Peyer's patch (tissue), 4 donors: ENCODE results near the gene PADI2.

Source experiments
- POLR2A ChIP-seq, 2 donors: fragments of 450-650 bp; IDR thresholded peaks; one replicate each; pipeline ENCODE4 v1.5.1; 2017; ENCODE audit warnings: antibody characterized with exemption in 2 of 2, mild to moderate bottlenecking in 2 of 2, moderate library complexity in 2 of 2
- TF ChIP-seq, protein P1 (sequence below), 6 experiments: fragments of 450-650 bp in 4 of 6; fragments of 200-600 bp in 2 of 6; sonication (generic) in 1 of 6; IDR thresholded peaks; one replicate each; pipeline ENCODE4 v1.5.1; 2017 to 2019; ENCODE audit warnings: antibody characterized with exemption in 6 of 6, mild to moderate bottlenecking in 3 of 6, moderate library complexity in 1 of 6

DNA sequence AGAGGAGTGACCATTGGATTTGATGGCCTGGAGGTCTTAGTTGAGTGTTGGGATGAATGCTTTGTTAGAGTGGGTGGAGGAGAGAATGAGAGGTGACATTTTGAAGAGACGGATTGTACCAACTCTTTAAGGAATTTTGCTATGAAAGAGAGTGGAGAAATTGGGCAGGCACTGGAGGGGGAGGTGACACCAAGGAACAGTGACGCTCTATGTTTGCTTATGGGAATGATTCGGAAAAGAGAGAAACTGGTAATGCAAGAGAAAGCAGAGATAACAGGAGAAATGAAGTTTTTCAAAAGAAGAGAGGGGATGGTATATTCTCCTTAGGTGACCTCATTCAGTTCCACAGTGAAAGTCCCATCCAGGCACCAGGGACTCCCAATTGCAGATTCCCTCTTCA, 24.5 kb upstream of the PADI2 start:
- no peak for TF ChIP-seq POLR2A (IDR thresholded peaks at IDR 0.05)
- TF ChIP-seq, protein P1, sequence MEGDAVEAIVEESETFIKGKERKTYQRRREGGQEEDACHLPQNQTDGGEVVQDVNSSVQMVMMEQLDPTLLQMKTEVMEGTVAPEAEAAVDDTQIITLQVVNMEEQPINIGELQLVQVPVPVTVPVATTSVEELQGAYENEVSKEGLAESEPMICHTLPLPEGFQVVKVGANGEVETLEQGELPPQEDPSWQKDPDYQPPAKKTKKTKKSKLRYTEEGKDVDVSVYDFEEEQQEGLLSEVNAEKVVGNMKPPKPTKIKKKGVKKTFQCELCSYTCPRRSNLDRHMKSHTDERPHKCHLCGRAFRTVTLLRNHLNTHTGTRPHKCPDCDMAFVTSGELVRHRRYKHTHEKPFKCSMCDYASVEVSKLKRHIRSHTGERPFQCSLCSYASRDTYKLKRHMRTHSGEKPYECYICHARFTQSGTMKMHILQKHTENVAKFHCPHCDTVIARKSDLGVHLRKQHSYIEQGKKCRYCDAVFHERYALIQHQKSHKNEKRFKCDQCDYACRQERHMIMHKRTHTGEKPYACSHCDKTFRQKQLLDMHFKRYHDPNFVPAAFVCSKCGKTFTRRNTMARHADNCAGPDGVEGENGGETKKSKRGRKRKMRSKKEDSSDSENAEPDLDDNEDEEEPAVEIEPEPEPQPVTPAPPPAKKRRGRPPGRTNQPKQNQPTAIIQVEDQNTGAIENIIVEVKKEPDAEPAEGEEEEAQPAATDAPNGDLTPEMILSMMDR (IDR thresholded peaks at IDR 0.05) = no peak
